ENCODE measurements around the gene G3BP1. TPM values are rescaled to one million over a fixed set of nuclear protein-coding genes. Genes with fewer than 3 reads are reported as not detected.
A peak's percentile ranks its signal among the peaks of the same experiment; 100 is the strongest.

Gene G3BP1
- total RNA-seq, 1 donor from 2014 or later: 184 TPM

- Mint-ChIP-seq H3K36me3 (ENCODE audit: unreplicated experiment) (peaks cover 66% of the 10 kb centered on the region), H3K9me3 (ENCODE audit: unreplicated experiment) (no peaks in the 10 kb centered on the region), H3K4me1 (ENCODE audit: unreplicated experiment) (peaks cover 15% of the 10 kb centered on the region), H3K27ac (ENCODE audit: unreplicated experiment) (peak overlapping the region; percentile 56), H3K4me3 (ENCODE audit: unreplicated experiment) (no peak overlapping the region), H3K27me3 (ENCODE audit: unreplicated experiment) (no peaks in the 10 kb centered on the region)
- DNase-seq (ENCODE audit: extremely low spot score, unreplicated experiment): no peak
- no peak for TF ChIP-seq CTCF (IDR thresholded peaks at IDR 0.05)
Observed at GRCh38 chr5:151799407-151799806, 27.7 kb downstream of the G3BP1 start.

GRCh38 chr5:151800532-151800931 is 28.8 kb downstream of the G3BP1 start:
- DNase-seq (ENCODE audit: extremely low spot score, unreplicated experiment): no peak
- no peaks in the 10 kb centered on the region for H3K27me3 Mint-ChIP-seq (ENCODE audit: unreplicated experiment)

GRCh38 chr5:151805414-151806223 is 33.9 kb downstream of the G3BP1 start:
- Mint-ChIP-seq H3K9me3 (ENCODE audit: unreplicated experiment) (no peaks in the 10 kb centered on the region), H3K4me3 (ENCODE audit: unreplicated experiment) (no peak overlapping the region), H3K27me3 (ENCODE audit: unreplicated experiment) (no peaks in the 10 kb centered on the region), H3K4me1 (ENCODE audit: unreplicated experiment) (peaks cover 42% of the 10 kb centered on the region), H3K27ac (ENCODE audit: unreplicated experiment) (no peak overlapping the region), H3K36me3 (ENCODE audit: unreplicated experiment) (peaks cover 63% of the 10 kb centered on the region)
- no peak for TF ChIP-seq CTCF (IDR thresholded peaks at IDR 0.05)
- no peak for DNase-seq (ENCODE audit: extremely low spot score, unreplicated experiment)

More at GRCh38 chr5:151800532-151800931, 28.8 kb downstream of the G3BP1 start:
- Mint-ChIP-seq H3K36me3 (ENCODE audit: unreplicated experiment) (peaks cover 68% of the 10 kb centered on the region), H3K4me1 (ENCODE audit: unreplicated experiment) (peaks cover 22% of the 10 kb centered on the region), H3K9me3 (ENCODE audit: unreplicated experiment) (no peaks in the 10 kb centered on the region), H3K27ac (ENCODE audit: unreplicated experiment) (no peak overlapping the region), H3K4me3 (ENCODE audit: unreplicated experiment) (no peak overlapping the region)
- TF ChIP-seq CTCF (IDR thresholded peaks at IDR 0.05): no peak

GRCh38 chr5:151808451-151809169 is 36.9 kb downstream of the G3BP1 start:
- peaks cover 70% of the 10 kb centered on the region for H3K36me3 Mint-ChIP-seq (ENCODE audit: unreplicated experiment)
- H3K4me1 Mint-ChIP-seq (ENCODE audit: unreplicated experiment): peaks cover 34% of the 10 kb centered on the region
- no peak for DNase-seq (ENCODE audit: extremely low spot score, unreplicated experiment)
- TF ChIP-seq CTCF (IDR thresholded peaks at IDR 0.05): no peak
- no peak overlapping the region for H3K4me3 Mint-ChIP-seq (ENCODE audit: unreplicated experiment)
- H3K27me3 Mint-ChIP-seq (ENCODE audit: unreplicated experiment): no peaks in the 10 kb centered on the region
- H3K9me3 Mint-ChIP-seq (ENCODE audit: unreplicated experiment): no peaks in the 10 kb centered on the region
- no peak overlapping the region for H3K27ac Mint-ChIP-seq (ENCODE audit: unreplicated experiment)

GRCh38 chr5:151810449-151810848 is 38.7 kb downstream of the G3BP1 start:
- no peak for DNase-seq (ENCODE audit: extremely low spot score, unreplicated experiment)
- peaks cover 63% of the 10 kb centered on the region for H3K36me3 Mint-ChIP-seq (ENCODE audit: unreplicated experiment)

More at GRCh38 chr5:151810449-151810848, 38.7 kb downstream of the G3BP1 start:
- Mint-ChIP-seq H3K4me3 (ENCODE audit: unreplicated experiment) (no peak overlapping the region), H3K9me3 (ENCODE audit: unreplicated experiment) (no peaks in the 10 kb centered on the region), H3K27me3 (ENCODE audit: unreplicated experiment) (no peaks in the 10 kb centered on the region), H3K27ac (ENCODE audit: unreplicated experiment) (no peak overlapping the region), H3K4me1 (ENCODE audit: unreplicated experiment) (peaks cover 22% of the 10 kb centered on the region)
- no peak for TF ChIP-seq CTCF (IDR thresholded peaks at IDR 0.05)
